GM18861 (cell line): Measurements from ENCODE around the gene OR11L1.
A peak's percentile ranks its signal among the peaks of the same experiment; 100 is the strongest.

ENCODE experiments used
- ATAC-seq: cut with Tn5 transposase; IDR thresholded peaks from one replicate; pipeline ENCODE4 v1.9.1; 2021; ENCODE audit not compliant: unreplicated experiment

Gene OR11L1, protein sequence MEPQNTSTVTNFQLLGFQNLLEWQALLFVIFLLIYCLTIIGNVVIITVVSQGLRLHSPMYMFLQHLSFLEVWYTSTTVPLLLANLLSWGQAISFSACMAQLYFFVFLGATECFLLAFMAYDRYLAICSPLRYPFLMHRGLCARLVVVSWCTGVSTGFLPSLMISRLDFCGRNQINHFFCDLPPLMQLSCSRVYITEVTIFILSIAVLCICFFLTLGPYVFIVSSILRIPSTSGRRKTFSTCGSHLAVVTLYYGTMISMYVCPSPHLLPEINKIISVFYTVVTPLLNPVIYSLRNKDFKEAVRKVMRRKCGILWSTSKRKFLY

GRCh38 chr1:247841796-247842195 lies at the start of gene OR11L1:
Gene OR11L1, minus strand, starts transcription at chr1:247841896. Its CDS starts 0 bp downstream, at chr1:247841896.
- ATAC-seq = no peak

DNA sequence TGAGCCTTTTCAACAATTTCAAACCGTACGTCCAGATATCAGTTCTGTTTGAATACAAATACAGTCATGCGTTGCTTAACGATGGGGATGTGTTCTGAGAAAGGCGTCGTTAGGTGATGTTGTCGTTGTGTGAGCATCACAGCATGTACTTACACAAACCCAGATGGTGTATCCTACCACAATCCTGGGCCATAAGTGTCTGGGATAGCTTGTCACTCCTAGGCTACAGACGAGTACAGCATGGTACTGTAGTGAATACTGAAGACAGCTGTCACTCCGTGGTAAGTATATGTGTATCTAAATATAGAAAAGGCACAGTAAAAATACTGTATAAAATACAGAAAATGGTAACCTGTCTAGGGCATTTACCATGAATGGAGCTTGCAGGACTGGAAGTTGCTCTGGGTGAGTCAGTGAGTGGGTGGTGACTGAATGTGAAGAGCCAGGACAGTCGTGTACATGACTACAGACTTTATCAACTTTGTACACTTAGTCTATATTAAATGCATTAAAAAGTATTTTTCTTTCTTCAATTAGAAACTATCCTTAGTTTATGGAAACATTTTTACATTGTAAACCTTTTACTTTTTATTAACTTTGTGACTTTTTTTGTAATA lies 43.2 kb upstream of the OR11L1 start:
- ATAC-seq = no peak

DNA sequence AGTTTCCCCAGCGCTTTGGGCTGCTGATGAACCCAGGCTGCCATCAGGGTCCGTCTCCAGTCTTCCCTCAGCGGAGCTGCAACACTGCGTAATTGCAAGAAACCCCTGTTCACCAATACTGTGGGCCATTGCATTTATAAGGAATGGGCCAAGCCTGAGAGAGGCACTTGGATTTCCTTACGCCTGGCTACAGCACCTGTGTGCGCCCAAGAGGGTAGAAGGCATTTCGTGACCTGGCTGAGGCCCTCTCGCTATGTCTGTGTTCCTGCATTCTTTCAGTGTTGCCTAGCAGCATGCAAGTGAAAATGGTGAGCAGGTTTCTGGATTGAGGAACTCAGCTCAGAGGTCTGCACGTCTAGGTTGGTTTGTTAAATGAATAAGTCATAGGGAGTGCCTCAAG lies 41.6 kb upstream of the OR11L1 start:
- ATAC-seq = no peak

DNA sequence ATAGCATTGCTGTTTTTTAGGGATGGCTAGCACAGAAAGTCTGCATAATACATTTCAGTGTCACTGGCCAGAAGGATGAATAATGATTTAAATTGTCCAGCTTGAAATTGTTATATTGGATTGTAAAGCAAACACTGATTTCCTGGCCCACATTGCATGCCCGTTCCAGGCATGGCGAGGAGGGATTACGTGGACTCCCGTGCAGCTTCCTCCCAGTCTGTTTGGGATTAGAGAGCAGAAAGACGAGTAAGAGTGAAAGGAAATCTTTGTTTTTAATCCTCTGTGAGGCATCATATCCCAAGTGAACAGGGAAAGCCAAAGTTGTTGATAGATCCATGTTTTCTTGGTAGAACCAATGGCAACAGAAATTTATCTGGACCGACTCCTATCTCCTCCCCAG lies 23.7 kb upstream of the OR11L1 start:
- ATAC-seq = no peak

- ATAC-seq = no peak
Observed at GRCh38 chr1:247864644-247865043, 22.9 kb upstream of the OR11L1 start.

DNA sequence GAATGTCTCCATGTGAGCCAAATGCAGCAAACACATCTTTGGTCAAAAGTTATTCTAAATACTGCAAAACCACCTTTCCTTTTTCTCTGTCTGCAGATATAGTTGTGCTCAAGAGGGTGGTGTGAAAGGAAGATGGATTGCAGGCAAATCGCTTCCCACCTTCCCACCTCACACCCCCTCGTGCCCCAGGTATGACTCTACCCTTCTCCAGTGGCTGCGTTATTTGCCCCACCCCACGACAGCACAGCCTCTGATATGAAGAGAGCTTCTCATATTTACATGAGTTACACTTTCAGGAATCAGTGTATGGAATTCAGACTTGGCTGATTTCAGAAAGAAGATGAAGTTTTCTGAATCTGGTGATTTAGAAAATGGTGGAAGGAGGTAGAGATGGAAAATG lies 21.1 kb upstream of the OR11L1 start:
- ATAC-seq = no peak

DNA sequence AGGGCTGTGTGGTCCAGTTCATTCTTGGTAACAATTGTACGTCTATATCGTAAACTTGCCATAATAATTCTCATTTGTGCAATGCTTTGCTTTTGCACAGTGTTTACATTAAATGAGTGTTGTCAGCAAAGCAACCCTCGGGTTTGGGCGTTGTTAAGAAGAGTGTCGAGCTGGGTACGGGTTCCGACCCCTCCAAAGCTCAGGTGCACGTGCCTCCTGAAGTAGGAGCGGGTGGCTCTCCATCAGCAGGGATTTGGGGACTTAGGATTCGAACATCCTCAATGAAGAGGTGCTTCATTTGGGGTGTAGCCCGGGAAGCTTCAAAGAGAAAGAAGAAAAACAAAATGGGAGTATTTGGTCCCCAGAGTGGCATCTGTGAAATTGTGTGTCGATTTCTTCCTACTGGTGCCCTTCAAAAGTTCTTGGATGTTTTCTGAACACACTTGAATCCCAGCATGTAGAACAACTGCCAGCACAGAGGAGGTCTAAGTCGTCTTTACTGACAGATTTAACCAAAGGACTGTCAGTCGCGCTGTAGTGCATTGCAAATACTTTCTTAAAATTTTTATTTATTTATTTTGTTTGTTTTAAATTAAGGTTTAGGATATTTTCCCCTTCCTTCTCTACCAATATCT lies 16.4 kb upstream of the OR11L1 start:
- no peak for ATAC-seq

- ATAC-seq = peak; percentile 50
Observed at GRCh38 chr1:247857069-247857984, 15.6 kb upstream of the OR11L1 start, which contains the start of gene TRIM58. Gene TRIM58, plus strand, starts transcription at chr1:247857187. Its CDS starts 60 bp downstream, at chr1:247857247.

- ATAC-seq = no peak
Observed at GRCh38 chr1:247855911-247856310, 14.2 kb upstream of the OR11L1 start.

- ATAC-seq = no peak
Observed at GRCh38 chr1:247854899-247855545, 13.3 kb upstream of the OR11L1 start.

DNA sequence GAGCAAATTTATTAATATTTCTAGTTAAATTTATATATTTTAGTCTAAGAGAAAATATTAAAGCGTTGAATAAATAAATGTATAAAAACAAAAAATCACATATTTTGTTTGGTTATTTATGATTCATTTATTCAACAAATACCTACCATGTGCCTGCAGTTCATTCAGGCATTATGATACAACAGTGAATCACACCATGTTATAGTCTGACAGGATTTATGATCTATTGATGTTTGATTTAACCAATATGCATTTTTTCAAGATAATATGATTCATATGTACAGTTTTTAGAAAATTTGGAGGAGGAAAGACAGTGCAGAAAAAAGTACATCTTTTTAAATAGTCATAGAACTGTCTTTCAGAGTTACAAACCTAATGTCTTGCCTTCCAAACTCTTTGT lies 7.9 kb upstream of the OR11L1 start:
- no peak for ATAC-seq

DNA sequence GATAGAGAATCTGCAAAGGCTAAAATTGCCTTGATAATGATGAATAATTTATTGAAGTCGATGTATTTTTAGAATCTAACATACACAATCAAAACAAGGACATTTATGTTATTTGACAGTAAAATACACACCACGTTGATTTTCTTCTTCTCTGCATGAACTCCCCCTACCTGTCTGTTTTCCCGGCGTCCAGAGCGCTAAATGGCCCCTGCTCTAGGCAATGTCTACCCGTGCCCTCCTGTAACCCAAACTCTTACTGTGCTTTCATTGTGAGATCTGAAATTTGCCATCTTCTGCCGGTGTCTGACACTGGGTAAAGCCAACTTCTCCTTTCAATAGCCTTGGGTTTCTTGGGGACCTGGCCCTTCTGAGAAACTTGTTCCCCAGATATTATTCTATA lies 6.7 kb upstream of the OR11L1 start:
- no peak for ATAC-seq

- ATAC-seq = no peak
Observed at GRCh38 chr1:247845693-247846017, 4.0 kb upstream of the OR11L1 start.

DNA sequence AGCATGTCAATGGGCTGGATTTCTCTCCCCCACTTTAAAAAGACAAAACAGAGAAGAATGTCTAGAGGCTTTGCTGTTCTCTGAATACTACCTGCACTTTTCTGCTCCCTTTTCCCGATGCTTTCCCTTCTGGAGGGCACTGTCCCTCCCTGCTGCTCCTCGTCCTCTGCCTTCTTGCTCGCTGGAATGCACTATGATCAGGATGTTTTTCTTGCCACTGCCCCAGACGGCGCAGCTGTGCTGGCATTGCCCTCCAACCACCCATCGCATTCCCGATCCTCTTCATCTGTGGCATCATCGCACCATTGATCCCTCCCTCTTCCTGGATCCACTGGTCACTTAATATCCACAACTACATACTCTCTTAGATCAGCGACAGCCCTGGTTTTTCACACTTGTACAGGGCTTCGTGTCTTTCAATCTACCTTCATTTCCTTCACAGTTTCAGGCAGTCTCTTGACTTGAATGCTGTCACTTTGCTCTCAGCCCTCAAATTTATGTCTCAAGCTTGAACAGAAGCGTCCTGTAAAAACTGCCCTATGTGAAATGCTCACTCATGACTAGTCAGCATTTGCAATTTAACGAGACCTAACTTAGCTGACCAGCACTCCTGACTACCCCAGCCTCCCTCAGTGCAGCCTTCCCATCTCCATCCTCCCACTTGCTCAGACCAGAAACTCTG lies 3.5 kb upstream of the OR11L1 start:
- no peak for ATAC-seq

GRCh38 chr1:247843411-247843810 lies 1.7 kb upstream of the OR11L1 start:
- ATAC-seq = no peak

DNA sequence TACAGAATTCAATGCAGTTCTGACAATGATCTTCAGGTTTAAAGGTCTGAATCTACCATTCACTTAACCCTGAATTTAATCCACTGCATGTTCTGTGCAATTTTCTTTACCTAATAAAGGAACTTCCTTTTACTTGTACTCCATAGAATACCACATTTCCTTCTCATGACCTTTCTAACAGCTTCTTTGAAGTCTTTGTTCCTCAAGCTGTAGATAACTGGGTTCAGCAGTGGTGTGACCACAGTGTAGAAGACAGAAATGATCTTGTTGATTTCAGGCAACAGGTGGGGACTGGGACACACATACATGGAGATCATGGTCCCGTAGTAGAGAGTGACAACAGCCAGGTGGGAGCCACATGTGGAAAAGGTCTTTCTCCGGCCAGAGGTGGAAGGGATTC lies 878 bp downstream of the OR11L1 start:
- ATAC-seq = no peak

GRCh38 chr1:247833601-247834000 lies 8.1 kb downstream of the OR11L1 start:
- no peak for ATAC-seq

DNA sequence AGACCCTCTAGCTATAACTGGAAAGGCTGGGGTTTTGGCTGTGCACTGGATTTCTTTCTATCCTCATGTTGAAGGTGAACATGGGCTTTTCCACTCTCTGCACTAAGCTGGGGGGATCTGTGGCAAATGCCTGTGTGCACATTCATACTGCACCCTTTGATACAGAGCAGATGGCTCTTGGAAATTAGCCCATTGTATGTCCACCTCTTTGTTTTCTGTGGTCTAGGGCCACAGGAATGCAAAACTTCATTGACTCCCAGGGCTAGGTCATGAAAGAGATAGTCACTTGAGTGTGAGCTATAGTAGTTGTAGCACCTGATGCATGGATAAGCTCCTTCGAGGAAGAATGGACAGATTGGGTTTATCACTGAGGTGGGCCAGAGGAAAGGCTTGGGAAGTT lies 12.0 kb downstream of the OR11L1 start:
- no peak for ATAC-seq

DNA sequence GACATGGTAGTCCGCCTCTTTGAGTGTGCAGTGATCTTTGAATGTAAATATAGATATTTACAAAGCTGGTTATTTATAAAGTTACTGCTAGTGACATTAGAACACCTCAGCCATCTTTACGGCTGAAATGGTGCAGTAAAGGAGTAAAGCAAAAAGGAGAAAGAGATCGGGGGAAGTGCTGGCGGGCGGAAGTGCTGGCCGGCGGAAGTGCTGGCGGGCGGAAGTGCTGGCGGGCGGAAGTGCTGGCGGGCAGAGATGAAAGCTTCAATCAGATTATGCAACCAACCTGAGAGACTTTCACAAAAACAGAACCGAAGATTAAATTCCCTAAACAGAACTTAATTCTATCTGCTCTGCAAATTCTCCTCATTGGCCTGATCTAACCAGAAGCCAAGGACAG lies 16.3 kb downstream of the OR11L1 start:
- ATAC-seq = no peak

DNA sequence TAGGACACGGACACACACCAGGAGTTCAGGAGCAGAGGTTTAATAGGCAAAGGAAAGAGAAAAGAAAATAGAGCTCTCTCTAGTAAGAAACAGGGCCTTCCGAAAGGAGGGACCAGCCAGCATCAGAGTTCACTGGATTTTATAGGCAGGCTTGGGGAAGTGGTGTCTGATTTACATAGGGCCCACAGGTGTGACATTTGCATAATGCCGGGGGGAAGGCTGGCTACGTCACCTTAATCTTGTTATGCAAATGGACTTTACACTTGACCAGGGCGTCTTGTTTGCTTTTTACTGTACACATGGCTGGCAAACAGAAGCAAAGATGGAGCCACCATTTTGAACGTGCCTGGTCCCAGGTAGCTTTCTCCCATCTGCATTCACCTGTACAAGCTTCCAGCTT lies 17.7 kb downstream of the OR11L1 start, which contains the start of gene OR14A16:
Gene OR14A16, minus strand, starts transcription at position 97 of the 400 bp plus-strand sequence. CDS start 8,390 bp downstream, outside the sequence.
- no peak for ATAC-seq
